Esophagus muscularis mucosa (tissue), 3 donors: ENCODE measurements around the gene RAP2B.

Experiments used
- POLR2A ChIP-seq: fragments of 450-650 bp; IDR thresholded peaks from one replicate; pipeline ENCODE4 v1.6.1; 2017; ENCODE audit warnings: antibody characterized with exemption, moderate library complexity, mild to moderate bottlenecking, low read depth
- TF ChIP-seq, protein P1 (sequence below), 3 experiments: fragments of 200-600 bp in 2 of 3; fragments of 450-650 bp in 1 of 3; sonication (generic) in 2 of 3; IDR thresholded peaks; one replicate each; pipeline ENCODE4 v1.5.1; 2017 to 2019; ENCODE audit warnings: antibody characterized with exemption in 3 of 3, mild to moderate bottlenecking in 2 of 3, moderate library complexity in 1 of 3

DNA sequence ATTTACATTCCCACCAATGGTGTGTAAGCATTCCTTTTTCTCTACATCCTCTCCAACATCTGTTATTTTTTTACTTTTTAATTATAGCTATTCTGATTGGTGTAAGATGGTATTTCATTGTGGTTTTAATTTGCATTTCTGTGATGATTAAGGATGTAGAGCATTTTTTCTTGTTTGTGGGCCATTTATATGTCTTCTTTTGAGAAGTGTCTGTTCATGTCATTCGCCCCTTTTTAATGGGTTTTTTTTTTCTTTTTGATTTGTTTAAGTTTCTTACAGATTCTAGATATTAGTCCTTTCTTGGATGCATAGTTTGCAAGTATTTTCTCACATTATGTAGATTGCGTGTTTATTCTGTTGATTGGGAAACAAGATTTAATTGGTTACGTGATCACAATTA is 14.2 kb downstream of the RAP2B start:
- TF ChIP-seq, protein P1, sequence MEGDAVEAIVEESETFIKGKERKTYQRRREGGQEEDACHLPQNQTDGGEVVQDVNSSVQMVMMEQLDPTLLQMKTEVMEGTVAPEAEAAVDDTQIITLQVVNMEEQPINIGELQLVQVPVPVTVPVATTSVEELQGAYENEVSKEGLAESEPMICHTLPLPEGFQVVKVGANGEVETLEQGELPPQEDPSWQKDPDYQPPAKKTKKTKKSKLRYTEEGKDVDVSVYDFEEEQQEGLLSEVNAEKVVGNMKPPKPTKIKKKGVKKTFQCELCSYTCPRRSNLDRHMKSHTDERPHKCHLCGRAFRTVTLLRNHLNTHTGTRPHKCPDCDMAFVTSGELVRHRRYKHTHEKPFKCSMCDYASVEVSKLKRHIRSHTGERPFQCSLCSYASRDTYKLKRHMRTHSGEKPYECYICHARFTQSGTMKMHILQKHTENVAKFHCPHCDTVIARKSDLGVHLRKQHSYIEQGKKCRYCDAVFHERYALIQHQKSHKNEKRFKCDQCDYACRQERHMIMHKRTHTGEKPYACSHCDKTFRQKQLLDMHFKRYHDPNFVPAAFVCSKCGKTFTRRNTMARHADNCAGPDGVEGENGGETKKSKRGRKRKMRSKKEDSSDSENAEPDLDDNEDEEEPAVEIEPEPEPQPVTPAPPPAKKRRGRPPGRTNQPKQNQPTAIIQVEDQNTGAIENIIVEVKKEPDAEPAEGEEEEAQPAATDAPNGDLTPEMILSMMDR (IDR thresholded peaks at IDR 0.05), result no peak
- no peak for TF ChIP-seq POLR2A
